Activated naive CD8-positive, alpha-beta T cell treated with anti-CD3 and anti-CD28 coated beads, Interleukin-2, amount 10 ng/mL, durations not matched to agents 7 days and 5 days (primary cell): ENCODE results near the gene CPED1. TPM values are rescaled to one million over a fixed set of nuclear protein-coding genes. Genes with fewer than 3 reads are reported as not detected.

Experiments
- ATAC-seq: fragments of 150-1000 bp; cut with Tn5 transposase; one replicate; pipeline ENCODE4 v1.10.0; 2021; ENCODE audit warnings: low read depth, moderate library complexity
- POLR2A ChIA-PET: fragments of 350-600 bp; sonication (Branson Sonifier 250); formaldehyde crosslinking; loops from one replicate; lab custom pipeline; 2021; ENCODE audit warnings: antibody characterized with exemption; lab: Charles Lee
- DNase-seq: peaks from one replicate; pipeline ENCODE4 v3.0.0; 2021
- H3K27ac Mint-ChIP-seq: one replicate; pipeline ENCODE4 v1.8.0; 2022; ENCODE audit warnings: mild to moderate bottlenecking, mixed read lengths
- H3K27me3 Mint-ChIP-seq: one replicate; pipeline ENCODE4 v1.8.0; 2022; ENCODE audit warnings: mild to moderate bottlenecking, moderate library complexity, mixed read lengths
- H3K36me3 Mint-ChIP-seq: one replicate; pipeline ENCODE4 v1.8.0; 2021; ENCODE audit warnings: mild to moderate bottlenecking, mixed read lengths
- H3K4me1 Mint-ChIP-seq: one replicate; pipeline ENCODE4 v1.8.0; 2021; ENCODE audit warnings: mixed read lengths
- H3K4me3 Mint-ChIP-seq: one replicate; pipeline ENCODE4 v1.8.0; 2022; ENCODE audit warnings: mild to moderate bottlenecking, moderate library complexity, mixed read lengths
- H3K9me3 Mint-ChIP-seq: one replicate; pipeline ENCODE4 v1.8.0; 2021; ENCODE audit warnings: mixed read lengths
- total RNA-seq, 2 experiments: library from RNA; stranded (reverse); gene quantifications; one replicate each; pipeline ENCODE4 v1.2.3, GENCODE V29; 2021

Gene CPED1
- total RNA-seq, 2 experiments from 2014 or later, result not detected

GRCh38 chr7:121139427-121139826 lies 150.9 kb downstream of the CPED1 start:
- Mint-ChIP-seq H3K27ac (peak overlapping the region; percentile 32), H3K36me3 (no peaks in the 10 kb centered on the region), H3K27me3 (peaks cover 4% of the 10 kb centered on the region), H3K4me3 (no peak overlapping the region), H3K4me1 (peaks cover 14% of the 10 kb centered on the region), H3K9me3 (no peaks in the 10 kb centered on the region)
- POLR2A ChIA-PET, result no interaction called here
- no peak for ATAC-seq
- no peak for DNase-seq

- POLR2A ChIA-PET, result no interaction called here
These were observed 152.3 kb downstream of the CPED1 start for GRCh38 chr7:121140790-121141189.

GRCh38 chr7:121151774-121152221 lies 163.3 kb downstream of the CPED1 start:
- peaks cover 14% of the 10 kb centered on the region for H3K27me3 Mint-ChIP-seq
- DNase-seq, result no peak
- no peak overlapping the region for H3K27ac Mint-ChIP-seq

More at GRCh38 chr7:121140790-121141189, 152.3 kb downstream of the CPED1 start:
- no peak for ATAC-seq
- H3K27me3 Mint-ChIP-seq, result peaks cover 3% of the 10 kb centered on the region
- peaks cover 14% of the 10 kb centered on the region for H3K4me1 Mint-ChIP-seq
- no peak overlapping the region for H3K4me3 Mint-ChIP-seq
- H3K27ac Mint-ChIP-seq, result no peak overlapping the region
- no peaks in the 10 kb centered on the region for H3K9me3 Mint-ChIP-seq
- no peak for DNase-seq
- no peaks in the 10 kb centered on the region for H3K36me3 Mint-ChIP-seq

GRCh38 chr7:121153411-121153810 lies 164.9 kb downstream of the CPED1 start:
- POLR2A ChIA-PET, result no interaction called here
- ATAC-seq, result no peak
- Mint-ChIP-seq H3K4me1 (no peaks in the 10 kb centered on the region), H3K36me3 (no peaks in the 10 kb centered on the region), H3K9me3 (no peaks in the 10 kb centered on the region), H3K27ac (no peak overlapping the region), H3K4me3 (no peak overlapping the region), H3K27me3 (peaks cover 9% of the 10 kb centered on the region)
- no peak for DNase-seq

More at GRCh38 chr7:121151774-121152221, 163.3 kb downstream of the CPED1 start:
- Mint-ChIP-seq H3K36me3 (no peaks in the 10 kb centered on the region), H3K4me1 (no peaks in the 10 kb centered on the region), H3K4me3 (no peak overlapping the region), H3K9me3 (no peaks in the 10 kb centered on the region)
- POLR2A ChIA-PET, result no interaction called here
- no peak for ATAC-seq

GRCh38 chr7:121153995-121154394 lies 165.5 kb downstream of the CPED1 start:
- no peak for ATAC-seq
- Mint-ChIP-seq H3K27me3 (peaks cover 5% of the 10 kb centered on the region), H3K36me3 (no peaks in the 10 kb centered on the region), H3K9me3 (no peaks in the 10 kb centered on the region), H3K27ac (no peak overlapping the region), H3K4me3 (no peak overlapping the region), H3K4me1 (no peaks in the 10 kb centered on the region)
- DNase-seq, result no peak
- POLR2A ChIA-PET, result no interaction called here

GRCh38 chr7:121156825-121157224 lies 168.3 kb downstream of the CPED1 start:
- POLR2A ChIA-PET, result no interaction called here
- Mint-ChIP-seq H3K4me1 (no peaks in the 10 kb centered on the region), H3K9me3 (no peaks in the 10 kb centered on the region), H3K4me3 (no peak overlapping the region), H3K36me3 (no peaks in the 10 kb centered on the region), H3K27me3 (peaks cover 8% of the 10 kb centered on the region), H3K27ac (no peak overlapping the region)
- DNase-seq, result no peak
- ATAC-seq, result no peak

- peaks cover 7% of the 10 kb centered on the region for H3K27me3 Mint-ChIP-seq
- H3K4me3 Mint-ChIP-seq, result no peak overlapping the region
- DNase-seq (no peak), ATAC-seq (no peak)
- H3K4me1 Mint-ChIP-seq, result no peaks in the 10 kb centered on the region
- no peaks in the 10 kb centered on the region for H3K36me3 Mint-ChIP-seq
- H3K9me3 Mint-ChIP-seq, result no peaks in the 10 kb centered on the region
- H3K27ac Mint-ChIP-seq, result no peak overlapping the region
- POLR2A ChIA-PET, result no interaction called here
These were observed 168.8 kb downstream of the CPED1 start for GRCh38 chr7:121157341-121157751.

GRCh38 chr7:121157885-121158590 lies 169.5 kb downstream of the CPED1 start:
- no peak overlapping the region for H3K27ac Mint-ChIP-seq

GRCh38 chr7:121158665-121159064 lies 170.2 kb downstream of the CPED1 start:
- Mint-ChIP-seq H3K27me3 (peaks cover 5% of the 10 kb centered on the region), H3K27ac (no peak overlapping the region), H3K4me1 (no peaks in the 10 kb centered on the region), H3K4me3 (no peak overlapping the region), H3K9me3 (no peaks in the 10 kb centered on the region), H3K36me3 (no peaks in the 10 kb centered on the region)
- ATAC-seq, result no peak
- POLR2A ChIA-PET, result no interaction called here
- DNase-seq, result no peak

More at GRCh38 chr7:121157885-121158590, 169.5 kb downstream of the CPED1 start:
- H3K4me1 Mint-ChIP-seq, result no peaks in the 10 kb centered on the region
- DNase-seq (no peak), ATAC-seq (no peak)
- POLR2A ChIA-PET, result no interaction called here
- no peaks in the 10 kb centered on the region for H3K36me3 Mint-ChIP-seq
- no peaks in the 10 kb centered on the region for H3K9me3 Mint-ChIP-seq
- no peak overlapping the region for H3K4me3 Mint-ChIP-seq
- H3K27me3 Mint-ChIP-seq, result peaks cover 5% of the 10 kb centered on the region

GRCh38 chr7:121159553-121159952 lies 171.0 kb downstream of the CPED1 start:
- Mint-ChIP-seq H3K36me3 (no peaks in the 10 kb centered on the region), H3K27ac (no peak overlapping the region), H3K4me3 (no peak overlapping the region), H3K9me3 (no peaks in the 10 kb centered on the region), H3K4me1 (no peaks in the 10 kb centered on the region), H3K27me3 (peaks cover 12% of the 10 kb centered on the region)
- DNase-seq (no peak), ATAC-seq (no peak)
- POLR2A ChIA-PET, result no interaction called here

GRCh38 chr7:121160150-121161008 lies 171.9 kb downstream of the CPED1 start:
- Mint-ChIP-seq H3K9me3 (no peaks in the 10 kb centered on the region), H3K36me3 (no peaks in the 10 kb centered on the region), H3K27ac (no peak overlapping the region), H3K4me3 (no peak overlapping the region), H3K4me1 (no peaks in the 10 kb centered on the region), H3K27me3 (peaks cover 14% of the 10 kb centered on the region)
- DNase-seq (no peak), ATAC-seq (no peak)
- POLR2A ChIA-PET, result no interaction called here

GRCh38 chr7:121163699-121164098 lies 175.2 kb downstream of the CPED1 start:
- no peak overlapping the region for H3K27ac Mint-ChIP-seq
- H3K27me3 Mint-ChIP-seq, result peaks cover 20% of the 10 kb centered on the region
- POLR2A ChIA-PET, result no interaction called here
- no peaks in the 10 kb centered on the region for H3K9me3 Mint-ChIP-seq
- H3K4me1 Mint-ChIP-seq, result no peaks in the 10 kb centered on the region
- ATAC-seq, result no peak
- no peaks in the 10 kb centered on the region for H3K36me3 Mint-ChIP-seq
- H3K4me3 Mint-ChIP-seq, result no peak overlapping the region
- DNase-seq, result no peak

GRCh38 chr7:121164247-121164646 lies 175.7 kb downstream of the CPED1 start:
- Mint-ChIP-seq H3K9me3 (no peaks in the 10 kb centered on the region), H3K4me3 (no peak overlapping the region), H3K27me3 (peaks cover 20% of the 10 kb centered on the region), H3K27ac (no peak overlapping the region), H3K36me3 (no peaks in the 10 kb centered on the region), H3K4me1 (no peaks in the 10 kb centered on the region)
- DNase-seq (no peak), ATAC-seq (no peak)
- POLR2A ChIA-PET, result no interaction called here

- POLR2A ChIA-PET, result no interaction called here
- Mint-ChIP-seq H3K27me3 (peaks cover 19% of the 10 kb centered on the region), H3K4me3 (no peak overlapping the region), H3K36me3 (no peaks in the 10 kb centered on the region), H3K27ac (no peak overlapping the region), H3K9me3 (no peaks in the 10 kb centered on the region), H3K4me1 (no peaks in the 10 kb centered on the region)
- DNase-seq (no peak), ATAC-seq (no peak)
These were observed 178.4 kb downstream of the CPED1 start for GRCh38 chr7:121166916-121167315.
